RWPE1 (cell line): ENCODE data around the gene DKC1.
"Not testable (repeated sequence)": the region's sequence is repeated elsewhere in the genome, so short reads cannot be mapped to it uniquely, and the experiment has no call there.

Source experiments
- CTCF ChIA-PET: fragments of 350-600 bp; sonication (Branson Sonifier 250); formaldehyde crosslinking; extraction: SDS; loops from one replicate; lab custom pipeline; 2021; lab: Yijun Ruan, JAX
- POLR2A ChIA-PET: fragments of 400-600 bp; formaldehyde crosslinking; extraction: SDS; loops from one replicate; lab custom pipeline; 2020; ENCODE audit warnings: antibody characterized with exemption; ENCODE audit not compliant: low non-redundant PET; lab: Yijun Ruan, JAX
- DNase-seq: peaks from one replicate; pipeline ENCODE4 v3.0.0; 2012; ENCODE audit warnings: low spot score
- H3K27ac ChIP-seq: fragments of 450-650 bp; 2 replicates; pipeline ENCODE4 v1.5.1; 2017
- TF ChIP-seq, protein P1 (sequence below): fragments of 450-650 bp; conservative IDR thresholded peaks from 2 replicates; pipeline ENCODE4 v1.5.1; 2017; ENCODE audit warnings: low read depth, mild to moderate bottlenecking

DKC1 gene

DNA sequence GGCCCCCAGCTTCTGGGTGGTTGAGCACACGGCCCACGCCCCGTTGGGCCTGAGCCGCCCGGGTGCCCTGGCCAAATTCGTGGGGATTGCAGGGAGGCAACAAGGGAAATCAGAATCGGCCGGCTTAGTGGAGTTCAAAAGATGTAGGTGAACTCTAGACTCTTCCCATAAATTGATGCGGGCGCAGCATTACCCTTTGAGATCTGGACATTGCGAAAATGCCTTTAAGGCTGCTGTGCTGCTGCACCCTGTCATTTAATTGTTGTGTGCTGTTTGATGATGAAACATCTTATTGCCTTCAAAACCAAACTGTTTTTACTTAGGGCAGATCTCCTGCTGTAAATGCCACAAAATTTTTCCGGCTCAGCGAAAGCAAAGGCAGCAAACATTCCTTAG, 43.0 kb downstream of the DKC1 start:
- TF ChIP-seq, protein P1, sequence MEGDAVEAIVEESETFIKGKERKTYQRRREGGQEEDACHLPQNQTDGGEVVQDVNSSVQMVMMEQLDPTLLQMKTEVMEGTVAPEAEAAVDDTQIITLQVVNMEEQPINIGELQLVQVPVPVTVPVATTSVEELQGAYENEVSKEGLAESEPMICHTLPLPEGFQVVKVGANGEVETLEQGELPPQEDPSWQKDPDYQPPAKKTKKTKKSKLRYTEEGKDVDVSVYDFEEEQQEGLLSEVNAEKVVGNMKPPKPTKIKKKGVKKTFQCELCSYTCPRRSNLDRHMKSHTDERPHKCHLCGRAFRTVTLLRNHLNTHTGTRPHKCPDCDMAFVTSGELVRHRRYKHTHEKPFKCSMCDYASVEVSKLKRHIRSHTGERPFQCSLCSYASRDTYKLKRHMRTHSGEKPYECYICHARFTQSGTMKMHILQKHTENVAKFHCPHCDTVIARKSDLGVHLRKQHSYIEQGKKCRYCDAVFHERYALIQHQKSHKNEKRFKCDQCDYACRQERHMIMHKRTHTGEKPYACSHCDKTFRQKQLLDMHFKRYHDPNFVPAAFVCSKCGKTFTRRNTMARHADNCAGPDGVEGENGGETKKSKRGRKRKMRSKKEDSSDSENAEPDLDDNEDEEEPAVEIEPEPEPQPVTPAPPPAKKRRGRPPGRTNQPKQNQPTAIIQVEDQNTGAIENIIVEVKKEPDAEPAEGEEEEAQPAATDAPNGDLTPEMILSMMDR = no peak
- ChIA-PET CTCF (no interaction called here), POLR2A (no interaction called here)
- H3K27ac ChIP-seq = peak overlapping the region; percentile 58
- no peak for DNase-seq

DNA sequence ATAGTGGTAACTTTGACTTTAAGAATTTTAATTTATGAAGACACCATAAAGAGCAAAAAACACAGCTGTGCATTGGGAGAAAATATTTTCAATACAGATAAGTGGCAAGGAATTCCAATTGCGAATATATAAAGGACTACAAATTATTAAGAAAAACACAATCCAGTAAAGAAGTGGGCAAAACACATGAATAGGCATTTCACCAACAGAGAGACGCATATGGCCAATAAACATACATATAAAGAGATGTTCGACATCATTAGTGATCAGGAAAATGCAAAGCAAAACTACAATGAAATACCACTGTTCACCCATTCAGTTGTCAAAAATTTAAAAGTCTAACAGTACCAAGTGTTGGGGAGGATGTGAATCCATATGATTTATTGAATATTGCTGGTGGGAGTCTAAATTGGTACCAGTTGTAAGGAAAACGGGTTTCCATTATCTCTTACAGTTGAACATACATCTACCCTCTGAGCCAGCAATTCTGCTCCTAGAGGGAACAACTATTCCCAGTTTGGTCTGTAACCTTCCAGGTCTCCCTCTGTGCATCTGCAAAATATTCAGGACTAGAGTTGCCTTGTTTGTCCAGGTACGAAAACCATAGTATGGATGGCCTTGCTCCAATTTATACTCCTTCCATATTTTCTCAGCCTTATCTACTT, 44.3 kb downstream of the DKC1 start:
- H3K27ac ChIP-seq = no peak overlapping the region
- POLR2A ChIA-PET = interaction anchor here (1.1 kb wide), 1 partner anchor 11 kb away, joined by 5 read pairs; no protein-coding TSS in a partner anchor
- CTCF ChIA-PET = no interaction called here
- TF ChIP-seq, protein P1 = no peak
- DNase-seq = no peak

DNA sequence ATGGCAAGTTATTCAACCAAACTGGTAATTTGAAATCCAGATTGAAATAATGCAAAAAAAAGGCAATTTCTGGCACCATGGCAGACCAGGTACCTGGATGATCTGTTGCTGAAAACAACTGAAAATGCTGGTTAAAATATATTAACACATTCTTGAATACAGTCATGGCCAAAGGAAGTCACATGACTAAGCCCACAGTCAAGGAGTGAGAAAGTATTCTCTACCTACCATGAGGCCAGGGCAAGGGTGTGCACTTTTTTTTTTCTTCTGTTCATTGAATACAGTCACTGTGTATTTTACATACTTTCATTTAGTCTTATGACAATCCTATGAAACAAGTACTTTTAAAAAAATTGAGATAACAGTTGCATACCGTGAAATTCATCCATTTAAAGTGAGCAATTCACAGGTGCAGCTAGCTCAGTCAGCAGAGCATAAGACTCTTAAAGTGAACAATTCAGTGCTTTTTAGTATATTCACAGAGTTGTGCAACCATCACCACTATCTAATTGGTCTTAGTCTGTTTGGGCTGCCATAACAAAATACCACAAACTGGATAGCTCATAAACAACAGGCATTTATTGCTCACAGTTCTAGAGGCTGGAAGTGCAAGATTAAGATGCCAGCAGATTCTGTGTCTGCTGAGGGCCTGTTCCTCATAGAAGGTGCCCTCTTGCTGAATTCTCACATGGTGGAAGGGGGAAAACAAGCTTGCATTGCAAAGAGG, 47.4 kb downstream of the DKC1 start:
- TF ChIP-seq, protein P1 = no peak
- H3K27ac ChIP-seq = no peak overlapping the region
- ChIA-PET CTCF (no interaction called here), POLR2A (no interaction called here)
- no peak for DNase-seq

DNA sequence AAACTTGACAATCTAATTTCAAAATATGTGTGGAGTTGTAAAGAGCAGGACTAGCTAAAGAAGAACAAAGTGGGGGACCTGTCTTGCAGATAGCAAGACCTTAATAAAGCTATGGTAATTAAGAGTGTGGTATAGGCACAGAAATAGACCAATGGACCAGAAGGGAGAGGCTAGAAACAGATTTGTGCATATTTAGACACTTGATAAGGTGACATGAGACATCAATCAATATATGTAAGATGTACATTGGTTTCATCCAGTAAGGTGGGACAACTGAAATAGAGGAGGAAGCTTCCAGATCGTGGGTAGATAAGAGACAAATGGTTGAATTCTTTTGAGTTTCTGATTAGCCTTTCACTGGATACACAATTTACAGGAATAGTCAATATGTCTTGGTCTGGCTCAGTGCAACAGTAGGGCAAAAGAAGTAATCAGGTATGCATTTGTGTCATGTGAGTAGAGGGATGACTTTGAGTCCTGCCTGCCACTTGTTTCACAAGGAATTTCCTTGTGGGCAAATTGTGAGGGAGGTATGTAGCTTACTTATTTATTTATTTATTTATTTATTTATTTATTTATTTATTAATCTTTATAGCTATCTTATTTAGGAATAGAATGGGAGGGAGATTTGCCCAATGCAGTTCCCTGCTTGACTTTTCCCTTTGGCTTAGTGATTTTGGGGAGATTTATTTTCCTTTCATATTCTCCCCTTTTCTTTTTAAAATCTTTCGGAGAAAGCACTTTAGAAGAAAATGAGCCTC, 49.9 kb downstream of the DKC1 start:
- TF ChIP-seq, protein P1 = no peak
- POLR2A ChIA-PET = no interaction called here
- H3K27ac ChIP-seq = no peak overlapping the region
- CTCF ChIA-PET = interaction anchor here (0.9 kb wide), 1 partner anchor 21 kb away, joined by 4 read pairs; no protein-coding TSS in a partner anchor
- DNase-seq = no peak

DNA sequence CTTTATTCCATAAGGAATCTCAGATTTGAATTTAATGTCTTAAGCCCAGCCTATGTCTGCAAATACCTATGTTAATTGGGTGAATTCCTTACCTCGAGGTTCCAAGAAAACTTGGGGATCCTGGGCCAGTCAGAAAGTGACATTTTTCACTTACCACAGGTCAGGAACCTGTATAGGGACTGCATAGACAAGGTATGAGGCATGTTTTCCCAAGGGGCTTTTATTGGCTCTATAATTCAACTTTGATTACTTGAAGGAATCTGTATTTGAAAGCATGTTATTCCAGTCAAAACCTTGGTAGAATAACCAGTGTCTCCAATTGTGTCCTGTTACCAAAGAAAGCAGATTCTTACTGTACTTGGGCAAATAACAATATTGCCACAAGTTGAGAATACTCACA, 51.1 kb downstream of the DKC1 start:
- H3K27ac ChIP-seq = no peak overlapping the region
- TF ChIP-seq, protein P1 = no peak
- ChIA-PET CTCF (no interaction called here), POLR2A (no interaction called here)
- no peak for DNase-seq

DNA sequence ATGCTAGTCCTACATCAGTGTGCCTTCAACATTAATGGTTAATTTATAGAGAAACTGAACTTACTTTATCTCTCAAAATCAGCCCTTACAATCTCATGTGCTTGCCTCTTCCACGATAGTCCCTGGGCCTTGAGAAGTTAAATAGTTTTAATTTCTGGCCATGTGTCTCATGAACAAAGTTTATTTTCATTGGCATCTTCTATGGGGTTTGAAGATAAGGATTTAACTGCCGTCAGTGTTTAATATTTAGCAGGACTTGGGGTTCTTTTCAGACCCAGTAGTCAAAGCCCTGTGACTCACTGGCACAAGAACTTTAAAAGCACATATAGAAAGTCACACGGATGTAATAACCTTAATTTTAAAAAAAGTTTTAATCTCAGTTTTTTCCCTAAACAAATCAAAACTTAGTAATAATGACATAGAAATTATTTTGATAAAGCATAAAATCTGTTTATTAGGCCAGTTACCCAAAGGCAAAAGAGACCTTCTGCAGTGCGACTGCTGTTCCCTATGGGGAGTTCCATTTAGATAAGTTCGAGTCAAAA, 52.7 kb downstream of the DKC1 start:
- TF ChIP-seq, protein P1 = no peak
- CTCF ChIA-PET = no interaction called here
- POLR2A ChIA-PET = no interaction called here
- H3K27ac ChIP-seq = no peak overlapping the region
- DNase-seq = no peak

DNA sequence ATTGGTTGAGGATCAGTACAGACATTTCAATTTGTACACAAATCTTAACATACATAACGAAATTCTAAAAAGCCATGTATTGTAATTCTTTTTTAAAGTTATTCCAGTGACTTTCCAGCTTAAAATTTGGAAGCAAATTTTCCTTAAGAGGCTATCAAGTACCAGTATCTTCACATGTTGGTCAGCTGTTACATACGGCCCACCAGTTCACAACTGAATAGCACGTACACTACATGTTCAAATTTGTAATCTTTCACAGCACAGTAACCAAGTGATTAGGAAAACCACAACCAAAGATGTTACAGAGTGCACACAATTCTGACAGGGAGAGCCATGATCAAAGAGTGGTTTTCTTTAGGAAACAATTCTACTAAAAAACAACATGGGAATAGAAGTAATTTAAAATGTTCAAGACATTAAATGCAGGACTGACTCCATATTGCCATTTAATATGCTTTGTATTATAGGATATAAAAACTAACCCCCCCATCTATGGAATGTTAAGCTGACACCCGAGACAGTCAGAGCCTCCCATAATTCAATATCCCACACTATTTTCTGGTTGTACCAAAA, 53.7 kb downstream of the DKC1 start:
- POLR2A ChIA-PET, DNase-seq, H3K27ac ChIP-seq, CTCF ChIA-PET: not testable (repeated sequence)

DNA sequence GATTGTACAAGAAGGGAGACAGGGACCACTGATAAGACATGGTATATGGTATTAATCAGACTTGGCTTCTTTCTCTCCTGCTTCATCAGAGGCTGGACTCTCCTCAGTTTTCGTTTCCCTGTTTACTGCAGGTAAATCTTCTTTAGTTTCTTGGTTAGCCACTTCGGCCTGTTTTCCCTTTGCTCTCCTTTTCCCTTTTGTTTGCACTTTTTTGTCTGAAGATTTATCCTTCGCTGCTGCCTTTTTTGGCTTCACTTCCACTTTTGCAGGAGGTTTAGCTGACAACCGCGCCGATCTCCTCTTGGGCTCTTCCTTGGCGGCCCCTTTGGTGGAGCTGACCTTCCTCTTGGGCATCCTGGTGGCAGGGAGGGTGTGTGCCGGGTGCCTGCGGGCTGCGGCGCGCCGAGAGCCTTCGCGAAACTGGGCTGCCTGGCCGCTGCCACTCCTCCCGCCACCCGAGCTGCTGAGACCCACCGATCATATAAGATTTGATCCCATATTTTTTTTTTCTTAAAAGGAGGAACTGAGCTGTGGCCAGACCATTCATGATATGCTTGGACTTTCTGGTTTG, 54.5 kb downstream of the DKC1 start:
- DNase-seq, H3K27ac ChIP-seq, CTCF ChIA-PET: not testable (repeated sequence)
- POLR2A ChIA-PET = interaction anchor here (0.7 kb wide), 1 partner anchor 11 kb away, joined by 5 read pairs; no protein-coding TSS in a partner anchor
